CD4-positive, CD25-positive, alpha-beta regulatory T cell (primary cell): ENCODE results near the gene CLIC4. TPM values are rescaled to one million over a fixed set of nuclear protein-coding genes. Genes with fewer than 3 reads are reported as not detected.
A peak's percentile ranks its signal among the peaks of the same experiment; 100 is the strongest.

Source experiments
- ATAC-seq, 2 donors: fragments of 150-1000 bp; cut with Tn5 transposase; one replicate each; pipeline ENCODE4 v1.10.0; 2021; ENCODE audit warnings: low read depth in 2 of 2, moderate number of reproducible peaks in 2 of 2, moderate library complexity in 1 of 2
- DNase-seq, 3 donors: peaks; one replicate each; pipeline versions ENCODE4 v3.0.0 to v3.0.0-alpha.2; 2012 to 2022; ENCODE audit warnings: mixed read lengths in 1 of 3
- H3K27ac ChIP-seq: one replicate; pipeline ENCODE4 v1.7.0; 2013; ENCODE audit warnings: mild to moderate bottlenecking, low read length; ENCODE audit not compliant: insufficient read depth, poor library complexity, severe bottlenecking
- H3K27me3 ChIP-seq: one replicate; pipeline ENCODE4 v1.7.0; 2013; ENCODE audit warnings: low read length; ENCODE audit not compliant: control insufficient read depth, insufficient read depth
- H3K36me3 ChIP-seq: one replicate; pipeline ENCODE4 v1.7.0; 2013; ENCODE audit warnings: mild to moderate bottlenecking, low read length, moderate library complexity; ENCODE audit not compliant: control insufficient read depth, insufficient read depth
- H3K4me1 ChIP-seq: 2 replicates; pipeline ENCODE4 v1.7.0; 2013; ENCODE audit warnings: mild to moderate bottlenecking, low read length; ENCODE audit not compliant: insufficient read depth, control insufficient read depth, poor library complexity, severe bottlenecking
- H3K4me3 ChIP-seq: one replicate; pipeline ENCODE4 v1.7.0; 2013; ENCODE audit warnings: low read depth, mild to moderate bottlenecking, low read length, moderate library complexity
- H3K9me3 ChIP-seq, 2 experiments: 1 replicate in 1 of 2; 2 replicates in 1 of 2; pipeline ENCODE4 v1.7.0; 2013; ENCODE audit warnings: low read length in 2 of 2, mild to moderate bottlenecking in 1 of 2, moderate library complexity in 1 of 2; ENCODE audit not compliant: control insufficient read depth in 2 of 2
- H3K27ac Mint-ChIP-seq, 3 donors: one replicate each; pipeline ENCODE4 v1.8.0; 2020 to 2022; ENCODE audit warnings: mild to moderate bottlenecking in 3 of 3, mixed read lengths in 3 of 3, moderate library complexity in 2 of 3
- H3K27me3 Mint-ChIP-seq: one replicate; pipeline ENCODE4 v1.8.0; 2022; ENCODE audit warnings: mild to moderate bottlenecking, mixed read lengths
- H3K36me3 Mint-ChIP-seq: one replicate; pipeline ENCODE4 v1.8.0; 2020; ENCODE audit warnings: mixed read lengths
- H3K4me1 Mint-ChIP-seq, 4 donors: one replicate each; pipeline ENCODE4 v1.8.0; 2020 to 2022; ENCODE audit warnings: mixed read lengths in 4 of 4, mild to moderate bottlenecking in 1 of 4
- H3K4me3 Mint-ChIP-seq, 4 donors: one replicate each; pipeline ENCODE4 v1.8.0; 2020 to 2022; ENCODE audit warnings: mild to moderate bottlenecking in 4 of 4, mixed read lengths in 4 of 4, moderate library complexity in 3 of 4
- H3K9me3 Mint-ChIP-seq, 7 donors: one replicate each; pipeline ENCODE4 v1.8.0; 2020 to 2022; ENCODE audit warnings: mixed read lengths in 7 of 7, mild to moderate bottlenecking in 3 of 7, moderate library complexity in 2 of 7
- polyA plus RNA-seq, 4 donors: library from polyadenylated mRNA; unstranded; fragments of 300-500 nt; fragmentation: Illumina TruSeq; gene quantifications; one replicate each; pipeline ENCODE4 v1.2.3, GENCODE V29; 2021
- total RNA-seq: library from RNA; stranded (reverse); gene quantifications from one replicate; pipeline ENCODE4 v1.2.3, GENCODE V29; 2022

Gene CLIC4
- total and polyA plus RNA-seq, 5 donors from 2014 or later, result 0.08 to 2.1 (median 0.97) TPM

DNA sequence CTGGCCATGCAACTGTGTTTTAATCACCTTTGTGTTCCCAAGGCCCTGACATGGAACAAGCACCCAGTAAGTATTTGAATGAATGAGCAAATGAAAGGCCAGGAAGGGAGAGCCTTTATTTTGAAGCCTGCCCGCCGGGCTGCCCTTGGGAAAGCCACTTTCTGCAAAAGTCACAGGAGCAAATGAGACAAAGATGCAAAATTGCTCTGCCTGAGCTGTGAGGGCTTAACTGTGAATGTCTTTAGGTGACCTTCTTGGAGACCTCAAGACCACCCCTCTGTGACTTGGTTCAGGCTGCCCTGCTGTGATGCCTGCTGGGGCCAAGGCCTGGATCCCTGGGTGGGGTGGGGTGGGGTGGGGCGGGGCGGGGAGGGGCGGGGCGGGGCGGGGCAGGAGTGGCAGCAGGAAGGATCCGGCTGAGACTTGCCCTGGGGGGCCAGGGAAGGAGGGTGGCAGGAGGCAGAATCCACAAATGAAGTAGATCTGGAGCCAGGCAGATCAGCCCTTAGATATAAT is 130.8 kb downstream of the CLIC4 start:
- Histone ChIP-seq H3K27me3 (no peaks in the 10 kb centered on the region), H3K27ac (no peak overlapping the region), H3K36me3 (no peaks in the 10 kb centered on the region), H3K4me1 (no peaks in the 10 kb centered on the region), H3K9me3 (no peaks in the 10 kb centered on the region), H3K4me3 (no peak overlapping the region)
- ATAC-seq, result no peak
- Mint-ChIP-seq H3K36me3 (no peaks in the 10 kb centered on the region), H3K27me3 (peaks cover 16% of the 10 kb centered on the region), H3K4me3 (no peak overlapping the region), H3K27ac (no peak overlapping the region), H3K9me3 (no peaks in the 10 kb centered on the region), H3K4me1 (peaks cover 0 to 4% (median 1%) of the 10 kb centered on the region in 4 donors)
- DNase-seq, result no peak

DNA sequence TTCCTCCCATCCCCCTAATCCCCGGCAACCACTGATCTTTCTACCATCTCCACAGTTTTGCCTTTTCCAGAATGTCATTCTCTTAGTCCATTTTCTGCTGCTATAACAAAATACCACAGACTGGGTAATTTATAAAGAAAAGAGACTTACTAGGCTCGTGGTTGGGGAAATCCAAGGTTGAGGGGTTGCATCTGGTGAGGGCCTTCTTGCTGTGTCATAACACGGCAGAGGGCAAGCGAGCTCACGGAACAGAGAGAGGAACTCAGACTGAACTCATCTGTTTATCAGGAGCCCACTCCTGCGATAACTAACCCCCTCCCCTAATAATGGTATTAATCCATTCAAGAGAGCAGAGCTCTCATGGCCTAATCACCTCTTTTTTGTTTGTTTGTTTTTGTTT is 132.8 kb downstream of the CLIC4 start:
- no peaks in the 10 kb centered on the region for H3K36me3 ChIP-seq
- no peaks in the 10 kb centered on the region for H3K4me1 Mint-ChIP-seq
- no peak for ATAC-seq
- no peaks in the 10 kb centered on the region for H3K9me3 ChIP-seq
- H3K4me1 ChIP-seq, result no peaks in the 10 kb centered on the region
- H3K27ac ChIP-seq, result no peak overlapping the region
- H3K27me3 Mint-ChIP-seq, result peaks cover 30% of the 10 kb centered on the region
- no peak overlapping the region for H3K4me3 ChIP-seq
- peaks cover 0 to 3% (median under 1%) of the 10 kb centered on the region in 7 donors for H3K9me3 Mint-ChIP-seq
- peaks cover 4% of the 10 kb centered on the region for H3K27me3 ChIP-seq
- no peak for DNase-seq
- H3K27ac Mint-ChIP-seq, result peak overlapping the region in 1 of 3 donors; percentile 39
- H3K36me3 Mint-ChIP-seq, result no peaks in the 10 kb centered on the region
- H3K4me3 Mint-ChIP-seq, result no peak overlapping the region

DNA sequence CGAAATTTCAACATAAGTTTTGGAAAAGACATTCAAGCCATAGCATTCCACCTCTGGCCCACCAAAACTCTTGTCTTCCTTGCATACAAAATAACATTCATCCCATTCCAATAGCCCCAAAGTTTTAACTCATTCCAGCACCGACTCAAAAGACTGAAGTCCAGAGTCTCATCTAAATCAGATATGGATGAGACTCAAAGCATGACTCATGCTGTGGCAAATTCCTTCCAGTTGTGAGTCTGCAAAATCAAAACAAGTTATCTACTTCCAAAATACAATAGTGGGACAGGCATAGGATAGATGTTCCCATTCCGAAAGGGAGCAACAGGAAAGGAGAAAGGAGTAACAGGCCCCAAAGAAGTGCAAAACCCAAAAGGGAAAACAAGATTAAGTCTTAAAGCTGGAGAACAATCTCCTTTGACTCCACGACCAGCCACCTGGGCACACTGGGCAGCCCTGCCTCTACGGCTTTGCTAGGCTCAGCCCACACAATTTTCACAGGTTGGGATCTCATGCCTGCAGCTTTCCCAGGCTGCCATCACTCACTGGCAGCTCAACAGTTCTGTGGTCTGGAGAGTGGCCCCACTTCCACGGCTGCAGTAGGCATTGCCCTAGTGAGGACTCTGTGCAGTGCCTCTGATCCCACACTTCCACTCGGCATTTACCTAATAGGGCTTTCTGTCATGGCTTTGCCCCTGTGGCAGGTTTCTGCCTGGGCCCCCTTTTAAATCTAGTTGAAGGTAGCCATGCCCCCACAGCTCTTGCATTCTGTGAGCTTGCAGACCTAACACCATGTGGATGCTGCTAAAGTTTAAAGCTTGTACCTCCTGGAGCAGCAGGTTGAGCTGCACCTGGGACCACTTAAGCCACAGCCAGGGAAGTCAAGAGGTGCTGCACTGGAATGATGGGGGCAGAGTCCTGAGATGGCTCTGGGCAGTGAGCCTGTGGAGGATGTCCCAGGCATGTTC is 133.8 kb downstream of the CLIC4 start:
- no peaks in the 10 kb centered on the region for H3K4me1 ChIP-seq
- peaks cover 0 to 11% (median 3%) of the 10 kb centered on the region in 7 donors for H3K9me3 Mint-ChIP-seq
- DNase-seq, result no peak
- no peak for ATAC-seq
- H3K9me3 ChIP-seq, result peaks cover 0 to 6% of the 10 kb centered on the region in 2 experiments
- H3K27me3 ChIP-seq, result peaks cover 6% of the 10 kb centered on the region
- no peaks in the 10 kb centered on the region for H3K4me1 Mint-ChIP-seq
- H3K27me3 Mint-ChIP-seq, result peaks cover 36% of the 10 kb centered on the region
- H3K27ac Mint-ChIP-seq, result no peak overlapping the region
- H3K4me3 ChIP-seq, result no peak overlapping the region
- no peaks in the 10 kb centered on the region for H3K36me3 ChIP-seq
- no peaks in the 10 kb centered on the region for H3K36me3 Mint-ChIP-seq
- H3K27ac ChIP-seq, result no peak overlapping the region
- no peak overlapping the region for H3K4me3 Mint-ChIP-seq

DNA sequence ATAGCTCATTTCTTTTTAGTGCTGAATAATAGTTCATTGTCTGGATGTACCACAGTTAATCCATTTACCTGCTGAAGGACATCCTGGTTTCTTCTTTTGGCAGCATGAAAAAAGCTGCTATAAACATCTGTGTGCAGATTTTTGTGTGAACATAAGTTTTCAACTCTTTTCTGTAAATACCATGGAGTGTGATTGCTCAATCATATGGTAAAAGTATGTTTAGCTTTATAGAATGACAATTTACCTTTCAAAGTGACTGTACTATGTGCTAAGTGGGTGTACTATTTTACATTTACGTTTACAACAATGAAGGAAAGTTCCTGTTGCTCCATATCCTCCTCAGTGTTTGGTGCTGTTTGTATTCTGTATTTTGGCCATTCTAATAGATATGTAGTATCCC is 135.8 kb downstream of the CLIC4 start:
- no peaks in the 10 kb centered on the region for H3K4me1 ChIP-seq
- Mint-ChIP-seq H3K27me3 (peaks cover 45% of the 10 kb centered on the region), H3K9me3 (peaks cover 0 to 18% (median 7%) of the 10 kb centered on the region in 7 donors), H3K27ac (no peak overlapping the region), H3K4me1 (no peaks in the 10 kb centered on the region), H3K4me3 (no peak overlapping the region), H3K36me3 (no peaks in the 10 kb centered on the region)
- DNase-seq (no peak), ATAC-seq (no peak)
- H3K27ac ChIP-seq, result no peak overlapping the region
- H3K36me3 ChIP-seq, result no peaks in the 10 kb centered on the region
- peaks cover 0 to 6% of the 10 kb centered on the region in 2 experiments for H3K9me3 ChIP-seq
- no peak overlapping the region for H3K4me3 ChIP-seq
- H3K27me3 ChIP-seq, result peaks cover 11% of the 10 kb centered on the region

DNA sequence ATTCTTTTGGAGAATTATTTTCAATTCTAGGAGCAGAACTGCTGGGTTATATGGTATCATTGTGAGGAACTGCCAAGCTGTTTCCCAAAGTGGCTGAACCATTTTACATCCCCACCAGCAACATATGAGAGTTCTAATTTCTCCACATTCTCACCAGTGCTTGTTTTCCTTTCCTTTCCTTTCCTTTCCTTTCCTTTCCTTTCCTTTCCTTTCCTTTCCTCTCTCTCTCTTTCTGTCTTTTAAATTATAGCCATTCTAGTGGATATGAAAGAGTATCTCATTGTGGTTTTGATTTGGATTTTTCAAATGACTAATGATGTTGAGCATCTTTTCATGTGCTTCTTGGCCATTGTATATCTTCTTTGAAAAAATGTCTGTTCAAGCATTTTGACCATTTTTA is 139.5 kb downstream of the CLIC4 start:
- Mint-ChIP-seq H3K27me3 (peaks cover 41% of the 10 kb centered on the region), H3K4me3 (no peak overlapping the region), H3K27ac (peak overlapping the region in 1 of 3 donors; percentile 32), H3K9me3 (peaks cover 0 to 18% (median 7%) of the 10 kb centered on the region in 7 donors), H3K36me3 (no peaks in the 10 kb centered on the region), H3K4me1 (no peaks in the 10 kb centered on the region)
- Histone ChIP-seq H3K4me3 (no peak overlapping the region), H3K36me3 (no peaks in the 10 kb centered on the region), H3K27ac (no peak overlapping the region), H3K27me3 (peaks cover 11% of the 10 kb centered on the region), H3K9me3 (peaks cover 0 to 6% of the 10 kb centered on the region in 2 experiments), H3K4me1 (no peaks in the 10 kb centered on the region)
- DNase-seq (no peak), ATAC-seq (no peak)

DNA sequence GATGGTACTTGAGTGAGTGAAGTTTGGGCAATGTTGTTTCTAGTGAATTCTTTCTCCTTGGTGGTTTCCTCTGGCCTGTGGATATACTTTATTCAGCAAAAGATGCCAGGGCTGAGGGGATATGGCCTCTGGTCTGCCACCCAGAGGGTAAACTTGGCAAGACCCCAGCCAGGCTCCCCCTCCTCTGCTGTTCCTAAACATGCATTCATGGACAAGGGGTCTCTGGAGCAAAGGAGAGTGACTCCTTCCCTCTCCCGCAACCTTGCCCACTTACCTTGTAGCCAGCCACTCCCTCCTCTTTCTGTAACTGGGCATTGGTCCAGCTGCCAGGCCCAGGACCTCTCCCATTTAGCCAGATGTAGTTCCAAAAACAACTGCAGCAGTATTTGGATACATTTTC is 141.0 kb downstream of the CLIC4 start:
- H3K9me3 Mint-ChIP-seq, result peaks cover 0 to 18% (median 7%) of the 10 kb centered on the region in 7 donors
- H3K4me3 Mint-ChIP-seq, result no peak overlapping the region
- no peak overlapping the region for H3K27ac Mint-ChIP-seq

DNA sequence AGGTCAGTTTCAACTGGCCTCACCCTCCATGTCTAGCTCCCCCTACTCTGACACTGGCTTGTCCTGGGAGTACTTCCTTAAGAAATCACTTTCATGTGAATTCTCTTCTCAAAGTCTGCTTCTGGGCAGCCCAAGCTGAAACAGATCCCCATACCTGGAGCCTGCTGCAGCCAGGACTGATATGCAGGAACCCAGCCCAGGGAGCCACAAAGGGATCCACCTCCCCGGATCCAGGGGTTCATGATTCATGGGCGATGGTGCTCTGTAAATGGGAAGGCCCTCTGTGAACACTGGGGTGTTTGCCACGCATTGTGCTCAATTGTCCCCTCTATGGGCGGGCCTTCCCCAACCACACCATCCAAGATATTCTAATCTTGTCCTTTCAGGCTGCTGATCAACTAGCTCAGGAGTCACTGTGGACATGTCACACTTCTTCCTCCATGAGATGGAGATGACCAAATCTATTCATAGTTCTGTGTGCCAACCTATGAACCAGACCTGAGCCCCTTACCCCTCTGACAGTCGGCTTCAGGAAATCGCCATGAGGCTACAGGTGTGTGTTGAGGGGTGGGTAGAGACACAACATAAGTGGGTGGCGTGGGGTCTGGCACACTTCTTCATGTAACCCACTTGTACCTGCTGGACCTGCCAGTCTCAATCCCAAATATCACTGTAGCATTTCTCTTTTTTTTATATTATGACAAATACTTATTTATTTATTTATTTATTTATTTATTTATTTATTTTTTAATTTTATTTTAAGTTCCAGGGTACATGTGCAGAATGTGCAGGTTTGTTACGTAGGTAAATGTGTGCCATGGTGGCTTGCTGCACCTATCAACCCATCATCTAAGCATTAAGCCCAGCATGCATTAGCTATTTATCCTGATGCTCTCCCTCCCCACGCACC is 143.1 kb downstream of the CLIC4 start:
- Mint-ChIP-seq H3K4me3 (no peak overlapping the region), H3K27ac (no peak overlapping the region), H3K27me3 (peaks cover 20% of the 10 kb centered on the region), H3K9me3 (peaks cover 2 to 25% (median 12%) of the 10 kb centered on the region in 7 donors), H3K4me1 (no peaks in the 10 kb centered on the region), H3K36me3 (peaks cover 6% of the 10 kb centered on the region)
- peaks cover 5 to 13% of the 10 kb centered on the region in 2 experiments for H3K9me3 ChIP-seq
- no peaks in the 10 kb centered on the region for H3K36me3 ChIP-seq
- ATAC-seq, result no peak
- no peak overlapping the region for H3K4me3 ChIP-seq
- no peak overlapping the region for H3K27ac ChIP-seq
- H3K27me3 ChIP-seq, result peaks cover 7% of the 10 kb centered on the region
- DNase-seq, result no peak
- H3K4me1 ChIP-seq, result no peaks in the 10 kb centered on the region

More for the DNA sequence above, 141.0 kb downstream of the CLIC4 start:
- no peaks in the 10 kb centered on the region for H3K36me3 ChIP-seq
- H3K27ac ChIP-seq, result no peak overlapping the region
- peaks cover 0 to 6% of the 10 kb centered on the region in 2 experiments for H3K9me3 ChIP-seq
- no peak for DNase-seq
- Mint-ChIP-seq H3K4me1 (no peaks in the 10 kb centered on the region), H3K36me3 (no peaks in the 10 kb centered on the region), H3K27me3 (peaks cover 35% of the 10 kb centered on the region)
- peaks cover 11% of the 10 kb centered on the region for H3K27me3 ChIP-seq
- H3K4me1 ChIP-seq, result no peaks in the 10 kb centered on the region
- no peak overlapping the region for H3K4me3 ChIP-seq
- ATAC-seq, result no peak
